ENCODE results near the gene OR10Z1.

Gene OR10Z1, protein sequence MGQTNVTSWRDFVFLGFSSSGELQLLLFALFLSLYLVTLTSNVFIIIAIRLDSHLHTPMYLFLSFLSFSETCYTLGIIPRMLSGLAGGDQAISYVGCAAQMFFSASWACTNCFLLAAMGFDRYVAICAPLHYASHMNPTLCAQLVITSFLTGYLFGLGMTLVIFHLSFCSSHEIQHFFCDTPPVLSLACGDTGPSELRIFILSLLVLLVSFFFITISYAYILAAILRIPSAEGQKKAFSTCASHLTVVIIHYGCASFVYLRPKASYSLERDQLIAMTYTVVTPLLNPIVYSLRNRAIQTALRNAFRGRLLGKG

GRCh38 chr1:158604968-158605367, at the start of gene OR10Z1:
TSS of gene OR10Z1 (plus strand) at chr1:158605268. CDS start at chr1:158606439, 1,171 bp downstream.
- no peak for DNase-seq

GRCh38 chr1:158559696-158560095, 45.4 kb upstream of the OR10Z1 start:
- DNase-seq, result no peak

- no peak for DNase-seq
Observed at GRCh38 chr1:158563853-158564252, 41.2 kb upstream of the OR10Z1 start.

- DNase-seq, result no peak
Observed at GRCh38 chr1:158564608-158565007, 40.5 kb upstream of the OR10Z1 start.

DNA sequence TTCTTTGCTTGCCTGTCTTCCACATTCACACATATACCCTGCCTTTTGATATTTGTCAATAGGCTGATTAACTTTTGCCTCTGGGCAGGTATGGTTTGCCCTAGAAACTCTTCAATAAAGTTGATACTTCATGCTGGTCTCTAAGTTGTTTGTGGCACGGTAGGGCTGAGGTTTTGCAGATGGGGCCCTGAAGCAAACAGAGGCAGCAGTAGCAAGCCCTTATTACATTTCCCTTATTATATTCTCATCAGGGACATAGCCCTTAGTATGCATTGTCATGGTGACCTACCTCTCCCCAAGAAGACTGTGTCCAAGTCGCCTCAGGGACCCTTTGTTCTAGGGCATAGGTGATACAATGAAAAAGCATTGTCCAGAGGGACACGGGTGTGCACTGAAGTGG, 34.6 kb upstream of the OR10Z1 start, which contains the start of gene OR6P1:
Gene OR6P1 (minus strand): TSS at position 101 of the 400 bp plus-strand sequence. CDS start 6,976 bp downstream, outside the sequence.
- no peak for DNase-seq

- DNase-seq, result no peak
Observed at GRCh38 chr1:158572226-158572625, 32.8 kb upstream of the OR10Z1 start.

DNA sequence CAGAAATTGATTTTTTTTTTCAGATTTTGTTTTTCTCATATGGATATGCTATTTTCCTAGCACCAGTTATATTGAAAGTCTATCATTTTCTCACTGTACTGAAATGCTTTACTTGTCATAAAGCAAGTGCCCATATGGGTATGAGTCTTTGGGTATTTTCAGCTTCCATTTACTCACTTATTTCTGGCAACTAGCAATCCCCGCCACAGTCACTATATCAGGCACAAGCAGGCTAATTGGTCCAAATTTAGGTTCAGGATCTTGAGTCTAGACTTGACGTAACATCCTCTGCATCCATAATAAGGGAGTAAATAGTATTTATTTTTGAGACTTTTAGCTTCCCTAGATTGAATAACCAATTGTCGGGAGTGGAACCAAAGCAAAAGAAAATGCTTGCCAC, 27.5 kb upstream of the OR10Z1 start:
- DNase-seq, result no peak

GRCh38 chr1:158579733-158580132, 25.3 kb upstream of the OR10Z1 start, which contains the start of gene OR10X1:
TSS of gene OR10X1 (minus strand) at chr1:158579899. CDS start at chr1:158579899, 0 bp downstream.
- no peak for DNase-seq

DNA sequence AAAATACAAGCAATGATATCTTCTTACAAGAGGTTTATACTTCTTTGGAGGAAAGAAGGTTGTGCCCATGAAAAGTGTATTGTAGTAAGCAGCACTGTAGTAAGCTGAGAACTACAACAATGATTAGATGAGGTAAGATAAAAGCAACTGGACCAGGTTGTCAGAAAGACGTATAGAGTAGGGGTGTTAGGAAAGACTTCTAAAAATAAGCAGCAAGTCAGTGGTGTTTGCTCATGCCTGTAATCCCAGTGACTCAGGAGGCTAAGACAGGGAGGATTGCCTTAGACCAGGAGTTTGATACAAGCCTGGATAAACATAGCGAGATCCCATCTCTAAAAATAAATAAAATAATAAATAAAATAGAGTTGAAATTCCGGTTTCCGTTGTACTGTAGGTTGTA, 21.1 kb upstream of the OR10Z1 start:
- DNase-seq, result no peak

GRCh38 chr1:158586942-158587341, 18.1 kb upstream of the OR10Z1 start:
- DNase-seq, result no peak

- DNase-seq, result no peak
Observed at GRCh38 chr1:158600735-158601134, 4.3 kb upstream of the OR10Z1 start.

DNA sequence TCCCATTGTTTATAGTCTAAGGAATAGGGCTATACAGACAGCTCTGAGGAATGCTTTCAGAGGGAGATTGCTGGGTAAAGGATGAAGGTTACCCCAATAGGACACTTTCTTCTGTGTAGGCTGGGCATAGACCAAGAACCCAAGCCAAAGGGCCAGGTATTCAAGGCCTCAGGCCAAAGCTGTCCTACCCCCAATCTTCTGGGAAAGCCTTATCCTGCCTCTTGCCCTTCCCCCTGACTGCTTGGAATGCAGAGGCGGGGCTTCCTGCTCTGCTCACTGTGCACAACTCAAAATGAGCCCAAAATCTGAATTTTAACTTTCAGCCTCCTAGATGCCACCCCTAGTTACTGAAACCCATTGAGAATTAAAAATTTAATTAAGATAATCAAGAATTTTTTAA, 2.2 kb downstream of the OR10Z1 start:
- no peak for DNase-seq

- DNase-seq, result no peak
Observed at GRCh38 chr1:158611916-158612315, 6.8 kb downstream of the OR10Z1 start.

DNA sequence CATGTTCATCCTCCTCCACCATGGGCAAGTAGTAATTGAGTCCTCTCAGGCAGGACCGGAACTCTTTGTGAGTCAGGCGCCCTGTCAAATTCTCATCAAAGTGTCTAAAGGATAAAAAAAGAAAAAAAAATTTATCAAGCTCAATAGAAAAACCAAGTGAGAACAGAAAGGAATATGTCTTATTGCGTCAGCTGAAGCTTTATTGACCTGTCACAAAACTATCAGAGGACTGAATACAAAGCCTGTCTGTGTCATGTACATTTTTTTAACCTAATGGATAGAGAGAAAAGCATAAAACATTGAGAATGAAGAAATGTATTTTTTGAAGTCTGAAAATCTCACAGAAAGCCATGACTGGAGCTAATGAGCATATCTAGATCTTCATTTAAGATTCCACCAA, 8.7 kb downstream of the OR10Z1 start:
- DNase-seq, result no peak

GRCh38 chr1:158638146-158638545, 33.1 kb downstream of the OR10Z1 start:
- no peak for DNase-seq

DNA sequence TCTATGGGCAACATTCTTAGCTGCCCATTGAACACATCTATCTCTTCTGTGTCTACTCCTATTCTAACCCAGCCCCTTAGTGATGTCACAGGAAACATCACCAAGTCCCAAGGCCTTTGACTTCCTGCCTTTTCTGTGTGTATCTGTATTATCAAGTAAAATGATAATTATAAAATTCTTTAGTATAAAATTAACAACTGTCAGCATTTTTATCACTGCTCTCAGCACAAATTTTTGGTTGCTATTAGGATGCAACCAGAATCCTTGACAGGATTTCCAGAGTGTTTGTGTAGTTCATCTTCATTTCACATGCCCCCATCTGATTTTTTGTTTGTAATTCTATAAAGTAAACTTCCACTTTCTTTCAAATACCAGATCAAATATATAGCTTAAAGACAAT, 33.8 kb downstream of the OR10Z1 start:
- no peak for DNase-seq

DNA sequence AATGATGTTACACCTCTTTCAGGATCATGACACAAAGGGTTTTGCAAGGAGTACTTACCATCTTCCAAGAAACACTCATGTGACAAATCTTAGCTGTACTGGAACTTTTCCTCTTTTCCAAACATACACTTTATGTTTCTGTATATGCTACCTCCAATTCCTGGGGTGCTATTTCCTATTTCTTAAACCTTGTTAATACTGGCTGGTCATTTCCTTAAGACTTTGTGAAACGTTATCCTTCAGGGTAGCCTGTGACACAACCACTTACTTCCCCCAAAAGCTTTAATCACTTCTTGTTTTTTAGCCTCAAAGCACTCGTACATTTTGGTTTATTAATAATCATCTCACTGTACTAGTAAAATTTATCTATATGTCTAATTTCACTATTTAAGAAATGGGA, 39.4 kb downstream of the OR10Z1 start:
- DNase-seq, result no peak

- DNase-seq, result no peak
Observed at GRCh38 chr1:158646465-158646864, 41.4 kb downstream of the OR10Z1 start.

- DNase-seq, result no peak
Observed at GRCh38 chr1:158649052-158649451, 44.0 kb downstream of the OR10Z1 start.

- no peak for DNase-seq
Observed at GRCh38 chr1:158652721-158653334, 47.8 kb downstream of the OR10Z1 start.

GRCh38 chr1:158654086-158654485, 49.0 kb downstream of the OR10Z1 start:
- DNase-seq, result no peak

- no peak for DNase-seq
Observed at GRCh38 chr1:158654571-158654970, 49.5 kb downstream of the OR10Z1 start.

Measured in NCI-H2107 (cell line).